OCI-LY1 (cell line): ENCODE measurements around the gene ARMC7.

ENCODE experiments used
- H2AFZ ChIP-seq: fragments of 200-600 bp; sonication (generic), shearing (Covaris generic); 2 replicates; pipeline ENCODE4 v1.6.0; 2014; ENCODE audit warnings: antibody characterized with exemption, mild to moderate bottlenecking, low read length
- H3F3A ChIP-seq: fragments of 200-600 bp; sonication (generic), shearing (Covaris generic); 2 replicates; pipeline ENCODE4 v1.6.0; 2014; ENCODE audit warnings: mild to moderate bottlenecking, antibody characterized with exemption, low read length, moderate library complexity; ENCODE audit not compliant: insufficient read depth
- H3K27ac ChIP-seq: fragments of 200-600 bp; sonication (generic); 2 replicates; pipeline ENCODE4 v1.5.1; 2014; ENCODE audit warnings: low read length, mixed run types, mild to moderate bottlenecking, low read depth; ENCODE audit not compliant: poor library complexity, severe bottlenecking
- H3K27me3 ChIP-seq: fragments of 200-600 bp; sonication (generic); 2 replicates; pipeline ENCODE4 v1.6.0; 2014; ENCODE audit warnings: antibody characterized with exemption, mild to moderate bottlenecking, low read length, moderate library complexity; ENCODE audit not compliant: insufficient read depth
- H3K36me3 ChIP-seq: fragments of 200-600 bp; sonication (generic); 2 replicates; pipeline ENCODE4 v1.6.1; 2014; ENCODE audit warnings: mild to moderate bottlenecking, antibody characterized with exemption, low read length, moderate library complexity, mixed read lengths; ENCODE audit not compliant: insufficient read depth
- H3K4me1 ChIP-seq: fragments of 200-600 bp; sonication (generic); 2 replicates; pipeline ENCODE4 v1.5.1; 2014; ENCODE audit warnings: mild to moderate bottlenecking, low read length, moderate library complexity; ENCODE audit not compliant: insufficient read depth, severe bottlenecking
- H3K4me2 ChIP-seq: fragments of 200-600 bp; sonication (generic), shearing (Covaris generic); 2 replicates; pipeline ENCODE4 v1.6.1; 2014; ENCODE audit warnings: low read length
- H3K4me3 ChIP-seq: fragments of 200-600 bp; sonication (generic); 2 replicates; pipeline ENCODE4 v1.5.1; 2014; ENCODE audit warnings: low read length, low read depth, mild to moderate bottlenecking, mixed read lengths; ENCODE audit not compliant: poor library complexity, severe bottlenecking
- H3K79me2 ChIP-seq: fragments of 200-600 bp; shearing (Covaris generic); 2 replicates; pipeline ENCODE4 v1.6.1; 2016; ENCODE audit warnings: mixed run types, low read length, mixed read lengths; ENCODE audit not compliant: insufficient read depth
- H3K9ac ChIP-seq: fragments of 200-600 bp; sonication (generic), shearing (Covaris generic); 2 replicates; pipeline ENCODE4 v1.6.1; 2014; ENCODE audit warnings: mild to moderate bottlenecking, low read length, mixed read lengths
- H3K9me2 ChIP-seq: fragments of 200-600 bp; sonication (generic), shearing (Covaris generic); 2 replicates; pipeline ENCODE4 v1.6.1; 2014; ENCODE audit warnings: low read depth, mild to moderate bottlenecking, low read length, mixed read lengths
- H3K9me3 ChIP-seq: fragments of 200-600 bp; shearing (Covaris generic); 2 replicates; pipeline ENCODE4 v1.6.1; 2014; ENCODE audit warnings: low read length, mixed read lengths
- H4K20me1 ChIP-seq: fragments of 200-600 bp; sonication (generic), shearing (Covaris generic); 2 replicates; pipeline ENCODE4 v1.6.0; 2016; ENCODE audit warnings: mild to moderate bottlenecking, low read length; ENCODE audit not compliant: insufficient read depth
- EZH2 ChIP-seq: fragments of 200-600 bp; sonication (generic), shearing (Covaris generic); IDR thresholded peaks from 2 replicates; pipeline ENCODE4 v1.8.0; 2017; ENCODE audit warnings: borderline replicate concordance, mixed run types, mild to moderate bottlenecking, antibody characterized with exemption, low read length, moderate library complexity, mixed read lengths
- TF ChIP-seq, protein P1 (sequence below): fragments of 200-600 bp; sonication (generic), shearing (Covaris generic); IDR thresholded peaks from 2 replicates; pipeline ENCODE4 v1.5.1; 2017; ENCODE audit warnings: mild to moderate bottlenecking, antibody characterized with exemption, low read length, moderate library complexity, mixed read lengths

Gene ARMC7

DNA sequence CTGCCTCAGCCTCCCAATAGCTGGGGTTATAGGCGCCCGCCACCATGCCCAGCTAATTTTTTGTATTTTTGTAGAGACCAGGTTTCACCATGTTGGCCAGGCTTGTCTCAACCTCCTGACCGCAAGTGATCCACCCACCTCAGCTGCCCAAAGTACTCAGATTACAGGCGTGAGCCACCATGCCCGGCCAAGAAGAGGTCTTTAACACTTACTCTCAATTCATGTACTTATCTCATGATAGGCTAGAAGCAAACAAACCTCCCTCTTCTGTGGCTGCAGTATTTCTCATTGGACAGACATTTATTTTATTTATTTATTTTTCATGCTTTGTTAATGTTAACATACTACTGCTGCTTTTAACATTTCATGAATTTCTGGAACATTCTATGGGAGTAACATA is 28.8 kb downstream of the ARMC7 start:
- TF ChIP-seq, protein P1, sequence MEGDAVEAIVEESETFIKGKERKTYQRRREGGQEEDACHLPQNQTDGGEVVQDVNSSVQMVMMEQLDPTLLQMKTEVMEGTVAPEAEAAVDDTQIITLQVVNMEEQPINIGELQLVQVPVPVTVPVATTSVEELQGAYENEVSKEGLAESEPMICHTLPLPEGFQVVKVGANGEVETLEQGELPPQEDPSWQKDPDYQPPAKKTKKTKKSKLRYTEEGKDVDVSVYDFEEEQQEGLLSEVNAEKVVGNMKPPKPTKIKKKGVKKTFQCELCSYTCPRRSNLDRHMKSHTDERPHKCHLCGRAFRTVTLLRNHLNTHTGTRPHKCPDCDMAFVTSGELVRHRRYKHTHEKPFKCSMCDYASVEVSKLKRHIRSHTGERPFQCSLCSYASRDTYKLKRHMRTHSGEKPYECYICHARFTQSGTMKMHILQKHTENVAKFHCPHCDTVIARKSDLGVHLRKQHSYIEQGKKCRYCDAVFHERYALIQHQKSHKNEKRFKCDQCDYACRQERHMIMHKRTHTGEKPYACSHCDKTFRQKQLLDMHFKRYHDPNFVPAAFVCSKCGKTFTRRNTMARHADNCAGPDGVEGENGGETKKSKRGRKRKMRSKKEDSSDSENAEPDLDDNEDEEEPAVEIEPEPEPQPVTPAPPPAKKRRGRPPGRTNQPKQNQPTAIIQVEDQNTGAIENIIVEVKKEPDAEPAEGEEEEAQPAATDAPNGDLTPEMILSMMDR = no peak
- TF ChIP-seq EZH2 = no peak
- H3K4me3 ChIP-seq = no peak overlapping the region
- no peaks in the 10 kb centered on the region for H3K9me3 ChIP-seq
- no peak overlapping the region for H3K4me2 ChIP-seq
- H3K9ac ChIP-seq = no peak overlapping the region
- peaks cover 4% of the 10 kb centered on the region for H3K4me1 ChIP-seq
- no peaks in the 10 kb centered on the region for H3K79me2 ChIP-seq
- H2AFZ ChIP-seq = no peak overlapping the region
- H3K27me3 ChIP-seq = no peaks in the 10 kb centered on the region
- H3K36me3 ChIP-seq = peaks cover 83% of the 10 kb centered on the region
- peaks cover 12% of the 10 kb centered on the region for H3F3A ChIP-seq
- H4K20me1 ChIP-seq = no peaks in the 10 kb centered on the region
- no peaks in the 10 kb centered on the region for H3K9me2 ChIP-seq
- no peak overlapping the region for H3K27ac ChIP-seq

DNA sequence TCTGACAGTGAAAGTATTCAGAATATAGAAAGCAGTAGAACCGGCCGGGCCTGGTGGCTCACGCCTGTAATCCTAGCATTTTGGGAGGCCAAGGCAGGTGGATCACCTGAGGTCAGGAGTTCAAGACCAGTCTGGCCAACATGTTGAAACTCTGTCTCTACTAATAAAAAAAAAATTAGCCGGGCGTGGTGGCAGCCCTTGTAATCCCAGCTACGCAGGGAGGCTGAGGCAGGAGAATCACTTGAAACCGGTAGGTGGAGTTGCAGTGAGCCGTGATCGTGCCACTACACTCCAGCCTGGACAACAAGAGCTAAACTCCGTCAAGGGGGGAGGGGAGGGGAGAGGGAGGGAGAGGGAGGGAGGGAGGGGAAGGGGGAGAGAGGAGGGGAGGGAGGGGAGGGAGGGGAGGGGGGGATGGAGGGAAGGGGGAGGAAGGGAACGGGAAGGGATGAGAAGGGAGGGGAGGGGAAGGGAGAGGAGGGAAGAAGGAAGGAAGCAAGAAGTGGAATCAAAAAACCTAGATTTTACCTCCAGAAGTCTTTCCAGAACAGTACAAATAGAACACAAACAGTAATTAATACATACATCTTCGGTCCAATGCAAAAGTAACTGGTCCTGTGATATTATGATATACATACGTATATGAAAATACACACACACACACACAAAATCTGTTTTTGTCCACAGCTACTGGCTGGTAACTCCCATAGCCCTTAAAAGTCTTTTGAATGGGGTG is 32.6 kb downstream of the ARMC7 start:
- H3K79me2 ChIP-seq = no peaks in the 10 kb centered on the region
- no peaks in the 10 kb centered on the region for H3K27me3 ChIP-seq
- no peaks in the 10 kb centered on the region for H3K9me3 ChIP-seq
- H4K20me1 ChIP-seq = no peaks in the 10 kb centered on the region
- no peak overlapping the region for H3K4me2 ChIP-seq
- H3K9ac ChIP-seq = no peak overlapping the region
- no peak overlapping the region for H2AFZ ChIP-seq
- H3K4me1 ChIP-seq = peaks cover 4% of the 10 kb centered on the region
- H3K27ac ChIP-seq = no peak overlapping the region
- H3K9me2 ChIP-seq = no peaks in the 10 kb centered on the region
- no peaks in the 10 kb centered on the region for H3F3A ChIP-seq
- no peak overlapping the region for H3K4me3 ChIP-seq
- TF ChIP-seq, protein P1 = no peak
- no peak for TF ChIP-seq EZH2
- H3K36me3 ChIP-seq = peaks cover 93% of the 10 kb centered on the region

DNA sequence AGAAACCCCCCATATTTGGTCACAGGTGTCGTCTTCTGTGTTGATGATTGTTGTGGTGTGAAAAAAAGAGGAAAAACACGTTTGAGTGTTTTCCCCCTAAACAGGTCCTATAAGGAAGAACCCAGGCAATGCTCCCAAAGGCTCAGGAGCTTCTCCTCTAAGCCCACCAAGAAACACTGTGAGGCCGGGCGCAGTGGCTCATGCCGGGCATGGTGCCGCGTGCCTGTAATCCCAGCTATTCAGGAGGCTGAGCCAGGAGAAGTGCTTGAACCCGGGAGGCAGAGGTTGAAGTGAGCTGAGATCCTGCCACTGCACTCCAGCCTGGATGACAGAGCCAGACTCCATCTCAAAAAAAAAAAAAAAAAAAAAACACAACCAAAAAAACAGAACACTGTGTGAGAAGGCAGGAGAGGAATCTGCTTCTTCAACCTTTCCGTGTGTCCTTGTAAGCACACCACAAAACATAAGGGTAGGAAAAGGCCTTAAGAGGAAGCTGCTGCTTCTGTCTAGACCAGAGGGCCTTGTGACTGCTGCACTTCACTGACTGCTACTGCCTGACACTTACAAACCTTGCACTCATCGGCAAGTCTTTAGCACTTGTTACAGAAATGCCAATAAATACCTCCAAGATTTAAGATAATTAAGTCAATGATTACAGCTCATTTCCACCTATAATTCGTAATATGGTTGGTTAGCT is 35.2 kb downstream of the ARMC7 start:
- H4K20me1 ChIP-seq = no peaks in the 10 kb centered on the region
- H3K79me2 ChIP-seq = peaks cover 14% of the 10 kb centered on the region
- peaks cover 96% of the 10 kb centered on the region for H3K36me3 ChIP-seq
- no peak overlapping the region for H3K4me3 ChIP-seq
- H3F3A ChIP-seq = no peaks in the 10 kb centered on the region
- H3K9ac ChIP-seq = no peak overlapping the region
- no peak overlapping the region for H2AFZ ChIP-seq
- H3K9me2 ChIP-seq = no peaks in the 10 kb centered on the region
- no peak for TF ChIP-seq EZH2
- TF ChIP-seq, protein P1 = no peak
- peaks cover 4% of the 10 kb centered on the region for H3K4me1 ChIP-seq
- no peak overlapping the region for H3K27ac ChIP-seq
- no peak overlapping the region for H3K4me2 ChIP-seq
- H3K9me3 ChIP-seq = no peaks in the 10 kb centered on the region
- H3K27me3 ChIP-seq = no peaks in the 10 kb centered on the region
